ENCODE results near the gene GOLPH3. TPM values are rescaled to one million over a fixed set of nuclear protein-coding genes. Genes with fewer than 3 reads are reported as not detected.

GOLPH3 gene
- total RNA-seq, 2 donors from 2014 or later: 72.3 to 73.2 TPM

DNA sequence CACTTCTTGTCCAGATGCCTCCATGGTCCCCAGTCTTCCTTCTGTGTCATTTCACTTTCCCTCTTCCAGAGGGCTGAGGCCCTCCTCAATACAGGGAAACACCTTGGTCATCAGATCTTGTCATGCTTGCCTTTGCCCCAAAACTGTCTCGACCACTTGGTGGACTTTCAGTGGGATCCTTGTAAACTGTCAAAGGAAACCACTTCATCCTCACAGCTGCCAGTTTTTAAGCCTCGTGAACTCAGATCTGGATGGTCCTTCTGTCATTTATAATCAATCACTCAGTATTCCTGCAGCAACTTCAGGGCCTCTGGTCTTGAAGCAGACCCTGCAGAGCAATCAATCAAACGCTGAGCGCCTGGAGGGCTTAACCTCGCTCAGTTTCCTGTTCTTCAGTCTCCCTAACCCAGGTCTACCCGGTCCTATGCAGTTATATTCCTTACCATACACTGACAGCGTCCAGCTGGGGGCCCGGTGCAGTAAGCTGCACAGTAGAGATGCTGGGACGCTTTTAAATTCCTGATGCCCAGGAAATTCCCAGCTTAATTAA, 74.6 kb downstream of the GOLPH3 start:
- H3K36me3 Mint-ChIP-seq (ENCODE audit: insufficient read depth in 2 of 2): peaks cover 4 to 11% of the 10 kb centered on the region in 2 donors
- H3K9me3 Mint-ChIP-seq: no peaks in the 10 kb centered on the region
- H3K4me3 Mint-ChIP-seq: no peak overlapping the region
- H3K27me3 Mint-ChIP-seq (ENCODE audit: low read depth): no peaks in the 10 kb centered on the region
- no peak for DNase-seq
- no peak for ATAC-seq (replicated peaks in 1 of 2)
- H3K27ac Mint-ChIP-seq: no peak overlapping the region
- H3K4me1 Mint-ChIP-seq (ENCODE audit: low read depth): peaks cover 10% of the 10 kb centered on the region

DNA sequence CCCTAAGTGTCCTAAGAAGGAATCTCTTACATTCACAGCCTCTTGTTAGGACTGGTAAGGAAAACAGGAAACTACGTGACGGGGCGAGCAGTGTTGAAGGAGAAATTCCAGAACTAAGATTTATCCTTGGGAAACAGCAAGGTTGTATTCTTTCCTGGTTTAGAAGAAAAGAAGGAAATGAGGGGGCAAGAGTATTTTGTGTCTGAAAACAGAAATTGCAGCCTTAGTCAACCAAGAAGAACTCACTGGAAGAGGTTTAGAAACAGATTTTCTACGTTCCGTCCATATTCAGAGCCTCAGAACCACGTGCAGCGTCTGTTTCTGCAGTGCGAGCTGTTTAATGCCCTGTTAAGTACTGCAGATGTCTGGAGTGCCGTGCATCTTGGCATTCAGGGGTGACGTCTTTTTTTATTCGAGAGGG, 75.2 kb downstream of the GOLPH3 start:
- no peak overlapping the region for H3K27ac Mint-ChIP-seq
- peaks cover 10% of the 10 kb centered on the region for H3K4me1 Mint-ChIP-seq (ENCODE audit: low read depth)
- H3K36me3 Mint-ChIP-seq (ENCODE audit: insufficient read depth in 2 of 2): peaks cover 4 to 11% of the 10 kb centered on the region in 2 donors
- ATAC-seq (replicated peaks in 1 of 2): no peak
- no peak for DNase-seq
- H3K9me3 Mint-ChIP-seq: no peaks in the 10 kb centered on the region
- H3K4me3 Mint-ChIP-seq: no peak overlapping the region
- no peaks in the 10 kb centered on the region for H3K27me3 Mint-ChIP-seq (ENCODE audit: low read depth)

GRCh38 chr5:32098291-32098690, 75.8 kb downstream of the GOLPH3 start:
- Mint-ChIP-seq H3K27me3 (ENCODE audit: low read depth) (no peaks in the 10 kb centered on the region), H3K27ac (no peak overlapping the region), H3K4me3 (no peak overlapping the region), H3K4me1 (ENCODE audit: low read depth) (peaks cover 10% of the 10 kb centered on the region), H3K36me3 (ENCODE audit: insufficient read depth in 2 of 2) (peaks cover 2 to 6% of the 10 kb centered on the region in 2 donors), H3K9me3 (no peaks in the 10 kb centered on the region)
- no peak for DNase-seq
- no peak for ATAC-seq (replicated peaks in 1 of 2)

GRCh38 chr5:32096891-32097595, 77.1 kb downstream of the GOLPH3 start:
- Mint-ChIP-seq H3K9me3 (no peaks in the 10 kb centered on the region), H3K27me3 (ENCODE audit: low read depth) (no peaks in the 10 kb centered on the region), H3K4me3 (no peak overlapping the region), H3K4me1 (ENCODE audit: low read depth) (peaks cover 3% of the 10 kb centered on the region), H3K27ac (no peak overlapping the region), H3K36me3 (ENCODE audit: insufficient read depth in 2 of 2) (peaks cover 0 to 2% of the 10 kb centered on the region in 2 donors)
- no peak for ATAC-seq (replicated peaks in 1 of 2)
- DNase-seq: no peak

DNA sequence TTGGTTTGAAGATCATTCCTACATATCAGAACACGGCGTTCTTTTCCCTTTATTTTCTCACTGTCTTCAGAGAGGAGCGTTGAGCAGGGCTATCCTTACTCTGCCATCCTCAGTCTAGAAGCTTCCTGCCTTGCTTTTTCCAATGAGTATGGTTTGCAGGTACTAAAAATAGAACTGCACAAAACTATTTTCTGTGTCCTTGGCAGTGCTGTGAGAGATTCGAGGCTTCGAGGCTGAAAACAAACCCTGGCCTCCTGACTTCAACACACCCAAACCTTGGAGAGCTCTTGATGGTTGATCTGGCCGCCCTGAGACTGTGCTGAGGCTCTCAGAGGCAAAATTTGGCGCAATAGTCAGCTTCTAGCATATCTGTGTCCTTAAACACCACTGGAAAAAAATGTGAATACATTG, 78.9 kb downstream of the GOLPH3 start:
- no peaks in the 10 kb centered on the region for H3K27me3 Mint-ChIP-seq (ENCODE audit: low read depth)
- peaks cover 3% of the 10 kb centered on the region for H3K4me1 Mint-ChIP-seq (ENCODE audit: low read depth)
- no peak overlapping the region for H3K27ac Mint-ChIP-seq
- no peaks in the 10 kb centered on the region for H3K9me3 Mint-ChIP-seq
- H3K36me3 Mint-ChIP-seq (ENCODE audit: insufficient read depth in 2 of 2): peaks cover 0 to 2% of the 10 kb centered on the region in 2 donors
- DNase-seq (no peak), ATAC-seq (replicated peaks in 1 of 2) (no peak)
- no peak overlapping the region for H3K4me3 Mint-ChIP-seq

DNA sequence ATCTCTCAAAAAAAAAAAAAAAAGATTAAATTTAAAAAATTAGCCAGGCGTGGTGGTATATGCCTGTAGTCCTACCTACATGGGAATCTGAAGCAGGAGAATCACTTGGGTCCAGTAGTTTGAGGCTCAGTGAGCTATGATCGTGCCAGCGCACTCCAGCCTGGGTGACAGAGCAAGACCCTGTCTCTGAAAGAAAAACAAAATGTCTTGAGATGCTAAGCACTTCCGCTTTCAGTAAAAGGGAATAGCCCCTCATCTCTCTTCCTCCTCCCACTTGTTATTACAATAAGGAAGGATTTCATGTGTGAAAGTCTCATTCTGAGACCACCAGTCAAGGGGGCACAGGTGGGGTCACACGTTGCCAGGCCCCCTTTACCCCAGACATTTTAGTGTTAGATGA, 79.4 kb downstream of the GOLPH3 start:
- no peak overlapping the region for H3K4me3 Mint-ChIP-seq
- H3K27me3 Mint-ChIP-seq (ENCODE audit: low read depth): no peaks in the 10 kb centered on the region
- peaks cover 3% of the 10 kb centered on the region for H3K4me1 Mint-ChIP-seq (ENCODE audit: low read depth)
- no peak for ATAC-seq (replicated peaks in 1 of 2)
- peaks cover 0 to 2% of the 10 kb centered on the region in 2 donors for H3K36me3 Mint-ChIP-seq (ENCODE audit: insufficient read depth in 2 of 2)
- no peaks in the 10 kb centered on the region for H3K9me3 Mint-ChIP-seq
- H3K27ac Mint-ChIP-seq: no peak overlapping the region
- no peak for DNase-seq

- no peaks in the 10 kb centered on the region for H3K9me3 Mint-ChIP-seq
- H3K36me3 Mint-ChIP-seq (ENCODE audit: insufficient read depth in 2 of 2): peaks cover 0 to 2% of the 10 kb centered on the region in 2 donors
- DNase-seq (peak; percentile 63 to 74), ATAC-seq (replicated peaks in 1 of 2) (peak; percentile 87 to 91)
- no peak overlapping the region for H3K27ac Mint-ChIP-seq
- H3K4me3 Mint-ChIP-seq: no peak overlapping the region
- H3K4me1 Mint-ChIP-seq (ENCODE audit: low read depth): peaks cover 3% of the 10 kb centered on the region
- H3K27me3 Mint-ChIP-seq (ENCODE audit: low read depth): no peaks in the 10 kb centered on the region
Observed at GRCh38 chr5:32092938-32093812, 80.9 kb downstream of the GOLPH3 start.

- Mint-ChIP-seq H3K4me3 (no peak overlapping the region), H3K4me1 (ENCODE audit: low read depth) (peaks cover 3% of the 10 kb centered on the region), H3K27me3 (ENCODE audit: low read depth) (no peaks in the 10 kb centered on the region), H3K36me3 (ENCODE audit: insufficient read depth in 2 of 2) (peaks cover 0 to under 1% of the 10 kb centered on the region in 2 donors), H3K9me3 (no peaks in the 10 kb centered on the region), H3K27ac (no peak overlapping the region)
- no peak for ATAC-seq (replicated peaks in 1 of 2)
- no peak for DNase-seq
Observed at GRCh38 chr5:32090755-32091128, 83.4 kb downstream of the GOLPH3 start.

- Mint-ChIP-seq H3K27me3 (ENCODE audit: low read depth) (no peaks in the 10 kb centered on the region), H3K36me3 (ENCODE audit: insufficient read depth in 2 of 2) (no peaks in the 10 kb centered on the region), H3K4me1 (ENCODE audit: low read depth) (peaks cover 3% of the 10 kb centered on the region), H3K4me3 (no peak overlapping the region), H3K27ac (no peak overlapping the region), H3K9me3 (no peaks in the 10 kb centered on the region)
- no peak for DNase-seq
- ATAC-seq (replicated peaks in 1 of 2): no peak
Observed at GRCh38 chr5:32090026-32090754, 83.9 kb downstream of the GOLPH3 start.

DNA sequence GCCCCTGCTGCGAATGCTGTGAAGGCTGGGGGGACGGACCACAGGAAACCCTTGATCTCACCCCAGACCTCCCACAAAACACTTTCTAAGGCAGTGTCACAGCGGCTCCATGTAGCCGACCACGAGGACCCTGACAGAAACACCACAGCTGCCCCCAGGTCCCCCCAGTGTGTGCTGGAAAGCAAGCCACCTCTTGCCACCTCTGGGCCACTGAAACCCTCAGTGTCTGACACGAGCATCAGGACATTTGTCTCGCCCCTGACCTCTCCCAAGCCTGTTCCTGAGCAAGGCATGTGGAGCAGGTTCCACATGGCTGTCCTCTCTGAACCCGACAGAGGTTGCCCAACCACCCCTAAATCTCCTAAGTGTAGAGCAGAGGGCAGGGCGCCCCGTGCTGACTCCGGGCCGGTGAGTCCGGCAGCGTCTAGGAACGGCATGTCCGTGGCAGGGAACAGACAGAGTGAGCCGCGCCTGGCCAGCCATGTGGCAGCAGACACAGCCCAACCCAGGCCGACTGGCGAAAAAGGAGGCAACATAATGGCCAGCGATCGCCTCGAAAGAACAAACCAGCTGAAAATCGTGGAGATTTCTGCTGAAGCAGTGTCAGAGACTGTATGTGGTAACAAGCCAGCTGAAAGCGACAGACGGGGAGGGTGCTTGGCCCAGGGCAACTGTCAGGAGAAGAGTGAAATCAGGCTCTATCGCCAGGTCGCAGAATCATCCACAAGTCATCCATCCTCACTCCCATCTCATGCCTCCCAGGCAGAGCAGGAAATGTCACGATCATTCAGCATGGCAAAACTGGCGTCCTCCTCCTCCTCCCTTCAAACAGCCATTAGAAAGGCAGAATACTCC, 84.7 kb downstream of the GOLPH3 start:
- Mint-ChIP-seq H3K36me3 (ENCODE audit: insufficient read depth in 2 of 2) (no peaks in the 10 kb centered on the region), H3K27ac (no peak overlapping the region), H3K4me1 (ENCODE audit: low read depth) (no peaks in the 10 kb centered on the region), H3K27me3 (ENCODE audit: low read depth) (no peaks in the 10 kb centered on the region), H3K9me3 (no peaks in the 10 kb centered on the region), H3K4me3 (no peak overlapping the region)
- DNase-seq: no peak
- no peak for ATAC-seq (replicated peaks in 1 of 2)

- Mint-ChIP-seq H3K27ac (no peak overlapping the region), H3K36me3 (ENCODE audit: insufficient read depth in 2 of 2) (no peaks in the 10 kb centered on the region), H3K4me1 (ENCODE audit: low read depth) (no peaks in the 10 kb centered on the region), H3K27me3 (ENCODE audit: low read depth) (no peaks in the 10 kb centered on the region), H3K9me3 (no peaks in the 10 kb centered on the region), H3K4me3 (no peak overlapping the region)
- no peak for ATAC-seq (replicated peaks in 1 of 2)
- no peak for DNase-seq
Observed at GRCh38 chr5:32088214-32088613, 85.9 kb downstream of the GOLPH3 start.
